TTC549 (cell line): Measurements from ENCODE around the gene DEFB119.
"Not testable (repeated sequence)": the region's sequence is repeated elsewhere in the genome, so short reads cannot be mapped to it uniquely, and the experiment has no call there.

ENCODE experiments used
- FAIRE-seq: peaks from 2 replicates; lab custom pipeline; 2012; peaks lifted over from hg19 to GRCh38; lab: Jason Lieb, UNC

DEFB119 gene, protein sequence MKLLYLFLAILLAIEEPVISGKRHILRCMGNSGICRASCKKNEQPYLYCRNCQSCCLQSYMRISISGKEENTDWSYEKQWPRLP

GRCh38 chr20:31390490-31390889 is at the start of gene DEFB119:
Gene DEFB119 (minus strand): TSS chr20:31390590. CDS start chr20:31390483, 107 bp downstream.
- FAIRE-seq: no peak

- FAIRE-seq: no peak
These were observed 40.3 kb upstream of the DEFB119 start for GRCh38 chr20:31430568-31431115.

- not testable (repeated sequence) for FAIRE-seq
These were observed 37.2 kb upstream of the DEFB119 start for GRCh38 chr20:31427576-31427975.

DNA sequence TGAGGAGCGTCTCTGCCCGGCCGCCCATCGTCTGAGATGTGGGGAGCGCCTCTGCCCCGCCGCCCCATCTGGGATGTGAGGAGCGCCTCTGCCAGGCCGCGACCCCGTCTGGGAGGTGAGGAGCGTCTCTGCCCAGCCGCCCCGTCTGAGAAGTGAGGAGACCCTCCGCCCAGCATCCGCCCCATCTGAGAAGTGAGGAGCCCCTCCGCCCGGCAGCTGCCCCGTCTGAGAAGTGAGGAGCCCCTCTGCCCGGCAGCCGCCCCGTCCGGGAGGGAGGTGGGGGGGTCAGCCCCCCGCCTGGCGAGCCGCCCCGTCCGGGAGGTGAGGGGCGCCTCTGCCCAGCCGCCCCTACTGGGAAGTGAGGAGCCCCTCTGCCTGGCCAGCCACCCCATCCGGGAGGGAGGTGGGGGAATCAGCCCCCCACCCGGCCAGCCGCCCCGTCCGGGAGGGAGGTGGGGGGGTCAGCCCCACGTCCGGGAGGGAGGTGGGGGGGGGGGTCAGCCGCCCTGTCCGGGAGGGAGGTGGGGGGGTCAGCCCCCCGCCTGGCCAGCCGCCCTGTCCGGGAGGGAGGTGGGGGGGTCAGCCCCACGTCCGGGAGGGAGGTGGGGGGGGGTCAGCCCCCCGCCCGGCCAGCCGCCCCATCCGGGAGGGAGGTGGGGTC is 36.6 kb upstream of the DEFB119 start:
- not testable (repeated sequence) for FAIRE-seq

- no peak for FAIRE-seq
These were observed 35.4 kb upstream of the DEFB119 start for GRCh38 chr20:31425797-31426196.

DNA sequence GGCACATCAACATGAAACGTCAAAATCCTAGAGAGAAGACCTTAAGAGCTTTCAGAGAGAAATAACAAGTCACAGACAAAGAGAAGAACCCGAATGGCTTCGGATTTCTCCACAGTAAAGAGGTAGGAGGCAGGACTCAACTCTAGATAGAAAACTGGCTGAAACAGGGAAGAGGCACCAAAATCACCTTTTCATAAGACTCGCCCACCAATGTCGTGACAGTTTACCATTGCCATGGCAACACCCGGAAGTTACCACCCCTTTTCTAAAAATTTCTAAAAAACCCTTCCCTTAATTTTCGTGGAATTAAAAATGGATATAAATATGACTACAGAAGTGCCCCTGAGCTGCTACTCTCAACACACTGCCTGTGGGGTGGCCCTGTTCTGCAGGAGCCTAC is 27.9 kb upstream of the DEFB119 start:
- FAIRE-seq: no peak

DNA sequence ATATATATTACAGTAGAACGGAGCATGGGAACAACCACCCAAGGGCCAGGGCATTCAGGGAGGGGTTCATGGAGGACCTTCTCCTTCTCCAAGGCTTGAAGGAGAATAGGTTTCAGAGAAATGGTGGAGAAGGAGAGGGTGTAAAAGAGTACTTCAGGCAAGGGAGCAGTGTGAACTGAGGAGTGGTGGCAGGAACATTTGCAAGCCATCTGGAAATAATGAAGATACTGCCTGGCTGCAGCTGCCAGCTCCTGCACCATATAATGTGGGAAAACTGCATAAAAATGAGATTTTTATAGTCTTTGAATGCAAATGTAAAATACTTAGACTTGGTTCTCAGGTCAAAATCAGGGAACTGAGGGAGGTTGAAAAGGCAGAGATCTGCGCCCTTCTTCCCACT is 25.3 kb upstream of the DEFB119 start:
- FAIRE-seq: no peak

- no peak for FAIRE-seq
These were observed 24.0 kb upstream of the DEFB119 start for GRCh38 chr20:31414381-31414780.

DNA sequence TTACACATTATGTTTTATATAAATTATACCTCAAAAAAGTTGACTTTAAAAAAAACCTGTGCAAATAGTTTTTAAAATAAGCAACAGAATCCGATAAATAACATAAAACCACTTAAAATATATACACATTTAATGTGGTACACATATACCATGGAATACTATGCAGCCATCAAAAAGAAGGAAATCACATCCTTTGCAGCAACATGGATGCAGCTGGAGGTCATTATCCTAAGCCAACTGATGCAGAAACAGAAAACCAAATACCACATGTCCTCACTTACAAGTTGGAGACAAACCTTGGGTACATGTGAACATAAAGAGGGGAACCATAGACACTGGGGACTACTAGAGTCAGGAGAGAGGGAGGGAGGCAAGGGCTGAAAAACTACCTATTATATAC is 19.6 kb upstream of the DEFB119 start:
- FAIRE-seq: no peak

- no peak for FAIRE-seq
These were observed 15.7 kb upstream of the DEFB119 start, which contains the start of gene DEFB121 for GRCh38 chr20:31406115-31406514. Gene DEFB121 (minus strand): TSS chr20:31406215. CDS start chr20:31406152, 63 bp downstream.

DNA sequence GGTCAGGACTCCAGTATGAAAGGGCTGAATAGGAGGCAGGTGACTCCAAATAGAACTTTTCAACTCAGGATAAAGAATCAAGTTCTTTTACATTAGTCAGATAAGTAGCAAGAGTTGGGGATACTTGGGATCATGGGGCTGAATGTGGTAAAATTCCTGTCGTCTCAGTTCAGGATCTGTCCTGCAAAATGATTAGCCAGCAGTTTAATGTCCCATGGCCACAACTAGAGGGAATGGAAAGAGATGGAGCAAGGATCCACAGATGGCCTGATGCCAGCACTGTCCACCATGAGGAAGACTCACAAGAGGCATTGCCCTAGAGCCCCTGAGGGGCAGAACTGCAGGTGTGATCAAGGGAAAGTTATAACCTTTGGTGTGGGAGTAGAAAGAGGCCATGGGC is 13.5 kb upstream of the DEFB119 start:
- no peak for FAIRE-seq

GRCh38 chr20:31394900-31395299 is 4.5 kb upstream of the DEFB119 start:
- FAIRE-seq: no peak

- no peak for FAIRE-seq
These were observed 2.4 kb upstream of the DEFB119 start for GRCh38 chr20:31392836-31393235.

GRCh38 chr20:31374346-31374745 is 16.0 kb downstream of the DEFB119 start:
- FAIRE-seq: no peak

DNA sequence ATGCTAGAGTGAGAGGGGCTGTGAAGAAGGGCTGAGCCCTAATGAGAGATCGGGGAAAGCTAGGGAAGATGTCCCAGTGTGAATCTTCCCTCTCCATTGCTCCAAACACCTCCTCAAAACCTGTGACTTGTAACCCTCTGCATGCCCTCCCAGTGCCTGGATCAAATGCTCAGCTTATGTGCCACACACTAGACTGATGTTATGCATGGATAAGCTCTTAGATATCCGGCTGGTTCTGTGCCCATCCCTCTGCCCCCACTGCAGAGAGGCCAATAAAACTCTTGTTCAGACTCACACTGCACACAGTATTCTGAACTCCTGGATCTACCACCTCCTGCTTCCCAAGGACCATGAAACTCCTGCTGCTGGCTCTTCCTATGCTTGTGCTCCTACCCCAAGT is 22.1 kb downstream of the DEFB119 start, which contains the start of gene DEFB118:
TSS of gene DEFB118 (plus strand) at position 301 of the 400 bp plus-strand sequence. CDS start at position 351, 50 bp downstream.
- no peak for FAIRE-seq

DNA sequence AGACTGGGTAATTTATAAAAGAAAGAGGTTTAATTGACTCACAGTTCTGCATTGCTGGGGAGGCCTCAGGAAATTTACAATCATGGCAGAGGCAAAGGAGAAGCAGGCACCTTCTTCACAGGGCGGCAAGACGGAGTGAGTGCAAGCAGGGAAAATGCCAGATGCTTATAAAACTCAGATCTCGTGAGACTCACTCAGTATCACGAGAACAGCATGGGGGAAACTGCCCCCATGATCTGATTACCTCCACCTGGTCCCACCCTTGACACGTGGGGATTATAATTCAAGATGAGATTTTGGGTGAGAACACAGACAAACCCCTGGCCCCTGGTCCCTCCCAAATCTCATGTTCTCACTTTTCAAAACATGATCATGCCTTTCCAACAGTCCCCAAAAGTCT is 26.1 kb downstream of the DEFB119 start:
- not testable (repeated sequence) for FAIRE-seq

- FAIRE-seq: no peak
These were observed 27.1 kb downstream of the DEFB119 start for GRCh38 chr20:31363295-31363694.

- FAIRE-seq: no peak
These were observed 34.4 kb downstream of the DEFB119 start for GRCh38 chr20:31355981-31356380.

GRCh38 chr20:31341470-31341869 is 48.9 kb downstream of the DEFB119 start:
- no peak for FAIRE-seq

DNA sequence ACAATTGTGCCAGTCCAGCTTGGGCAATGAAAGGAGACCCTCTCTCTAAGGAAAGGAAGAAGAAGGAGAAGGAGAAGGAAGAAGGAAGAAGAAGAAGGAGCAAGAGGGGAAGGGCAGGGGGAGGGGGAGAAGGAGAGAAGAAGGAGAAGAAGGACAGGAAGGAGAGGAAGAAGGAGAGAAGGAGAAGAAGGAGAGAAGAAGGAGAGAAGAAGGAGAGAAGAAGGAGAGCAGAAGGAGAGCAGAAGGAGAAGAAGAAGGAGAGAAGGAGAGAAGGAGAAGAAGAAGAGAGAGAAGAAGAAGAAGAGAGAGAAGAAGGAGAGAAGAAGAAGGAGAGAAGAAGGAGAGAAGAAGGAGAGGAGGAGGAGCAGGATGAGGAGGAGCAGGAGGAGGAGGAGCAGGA is 59.5 kb downstream of the DEFB119 start:
- no peak for FAIRE-seq
